Hepatocyte (in vitro differentiated cells): ENCODE measurements around the gene AOAH.

ENCODE experiments used
- EZH2 ChIP-seq: fragments of 200-600 bp; sonication (generic); IDR thresholded peaks from 2 replicates; pipeline ENCODE4 v1.6.1; 2016; ENCODE audit warnings: antibody characterized with exemption, mild to moderate bottlenecking, borderline replicate concordance
- EZH2phosphoT487 ChIP-seq: fragments of 200-600 bp; sonication (generic); IDR thresholded peaks from one replicate; pipeline ENCODE4 v1.6.1; 2018; ENCODE audit warnings: antibody characterized with exemption, mild to moderate bottlenecking, low read depth, moderate library complexity; ENCODE audit not compliant: unreplicated experiment, severe bottlenecking
- TF ChIP-seq, protein P1 (sequence below): fragments of 200-600 bp; sonication (generic); IDR thresholded peaks from 2 replicates; pipeline ENCODE4 v1.5.1; 2016; ENCODE audit warnings: antibody characterized with exemption, mild to moderate bottlenecking; ENCODE audit not compliant: poor library complexity

DNA sequence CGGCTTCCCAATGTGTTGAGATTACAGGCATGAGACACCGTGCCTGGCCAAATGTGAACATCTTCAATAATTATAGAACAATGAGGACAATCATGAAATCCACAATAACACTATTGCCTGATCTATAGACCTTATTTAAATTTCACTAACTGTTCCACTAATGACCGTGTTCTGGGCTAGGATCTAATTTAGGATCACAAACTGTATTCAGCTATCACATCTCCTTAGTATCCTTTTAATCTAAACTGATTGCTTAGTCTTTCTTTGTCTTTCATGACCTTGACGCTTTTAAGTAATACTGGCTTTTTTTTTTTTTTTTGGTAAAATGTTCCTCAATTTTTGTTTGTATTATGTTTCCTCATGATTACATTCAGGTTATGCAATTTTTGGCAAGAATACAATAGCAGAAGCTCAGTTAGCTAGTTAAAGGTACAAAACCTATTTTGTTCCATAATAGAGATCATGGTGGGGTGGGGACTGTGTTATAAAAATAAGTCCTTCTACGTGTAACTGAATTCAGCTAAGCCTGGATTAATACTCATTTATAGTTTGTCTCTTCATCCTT is 158.4 kb downstream of the AOAH start:
- TF ChIP-seq, protein P1, sequence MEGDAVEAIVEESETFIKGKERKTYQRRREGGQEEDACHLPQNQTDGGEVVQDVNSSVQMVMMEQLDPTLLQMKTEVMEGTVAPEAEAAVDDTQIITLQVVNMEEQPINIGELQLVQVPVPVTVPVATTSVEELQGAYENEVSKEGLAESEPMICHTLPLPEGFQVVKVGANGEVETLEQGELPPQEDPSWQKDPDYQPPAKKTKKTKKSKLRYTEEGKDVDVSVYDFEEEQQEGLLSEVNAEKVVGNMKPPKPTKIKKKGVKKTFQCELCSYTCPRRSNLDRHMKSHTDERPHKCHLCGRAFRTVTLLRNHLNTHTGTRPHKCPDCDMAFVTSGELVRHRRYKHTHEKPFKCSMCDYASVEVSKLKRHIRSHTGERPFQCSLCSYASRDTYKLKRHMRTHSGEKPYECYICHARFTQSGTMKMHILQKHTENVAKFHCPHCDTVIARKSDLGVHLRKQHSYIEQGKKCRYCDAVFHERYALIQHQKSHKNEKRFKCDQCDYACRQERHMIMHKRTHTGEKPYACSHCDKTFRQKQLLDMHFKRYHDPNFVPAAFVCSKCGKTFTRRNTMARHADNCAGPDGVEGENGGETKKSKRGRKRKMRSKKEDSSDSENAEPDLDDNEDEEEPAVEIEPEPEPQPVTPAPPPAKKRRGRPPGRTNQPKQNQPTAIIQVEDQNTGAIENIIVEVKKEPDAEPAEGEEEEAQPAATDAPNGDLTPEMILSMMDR = no peak
- TF ChIP-seq EZH2 = no peak
- no peak for TF ChIP-seq EZH2phosphoT487
